NCI-H187 (cell line): ENCODE data around the gene NPTXR.
A peak's percentile ranks its signal among the peaks of the same experiment; 100 is the strongest.

ENCODE experiments used
- DNase-seq, 2 experiments: peaks; one replicate each; lab custom pipeline; 2025; lab: John Stamatoyannopoulos, UW

NPTXR gene

DNA sequence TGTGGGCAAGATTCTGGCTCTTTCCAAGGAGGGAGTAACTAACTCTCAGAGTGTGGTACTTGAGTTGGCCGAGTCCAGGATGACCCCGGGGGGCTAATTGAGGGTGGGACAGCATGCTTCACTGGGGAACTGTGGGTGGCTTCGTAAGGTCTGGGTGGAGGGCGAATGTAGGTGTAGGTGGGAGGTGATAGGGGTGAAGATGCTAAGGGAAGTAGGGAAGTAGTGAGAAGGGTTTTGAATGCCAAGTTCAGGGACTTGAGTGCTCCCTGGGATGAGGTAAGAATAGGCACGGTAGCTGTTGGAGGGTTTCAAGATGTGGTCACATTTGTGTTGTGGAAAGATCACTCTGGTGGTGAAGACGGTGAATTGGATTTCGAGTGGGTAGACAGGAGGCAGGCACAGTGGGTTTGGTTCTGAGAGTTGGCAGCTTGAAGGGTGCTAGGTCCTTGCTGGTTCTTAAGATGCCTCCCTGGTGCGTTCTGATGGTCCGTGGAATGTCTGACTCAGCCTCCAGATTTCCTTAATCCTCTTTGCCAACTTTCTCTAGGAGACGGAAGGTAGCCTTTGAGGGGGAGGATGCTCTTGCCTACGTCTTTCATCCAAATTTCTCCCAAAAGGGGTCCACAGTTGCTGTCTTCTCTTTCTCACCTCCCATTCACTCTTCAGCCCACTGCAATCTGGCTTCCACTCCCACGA is 47.4 kb downstream of the NPTXR start:
- no peak for DNase-seq

DNA sequence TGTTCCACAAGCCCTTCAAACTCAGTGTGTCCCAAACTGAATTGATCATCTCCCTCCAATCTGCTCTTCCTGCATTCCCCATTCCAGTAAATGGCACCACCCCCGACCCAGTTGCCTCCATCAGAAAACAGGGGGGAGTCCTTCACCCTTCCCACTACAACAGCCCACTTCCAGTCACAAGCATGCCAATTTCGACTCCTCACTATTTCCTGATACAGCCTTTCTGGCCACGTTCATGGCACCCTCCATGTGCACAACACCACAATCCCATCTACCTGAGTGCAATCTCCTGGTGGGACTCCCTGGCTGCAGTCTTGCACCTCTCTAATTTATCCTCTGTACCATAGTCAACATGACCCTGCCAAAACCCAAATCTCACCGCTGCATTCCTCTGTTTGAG is 48.3 kb downstream of the NPTXR start:
- DNase-seq, result no peak

DNA sequence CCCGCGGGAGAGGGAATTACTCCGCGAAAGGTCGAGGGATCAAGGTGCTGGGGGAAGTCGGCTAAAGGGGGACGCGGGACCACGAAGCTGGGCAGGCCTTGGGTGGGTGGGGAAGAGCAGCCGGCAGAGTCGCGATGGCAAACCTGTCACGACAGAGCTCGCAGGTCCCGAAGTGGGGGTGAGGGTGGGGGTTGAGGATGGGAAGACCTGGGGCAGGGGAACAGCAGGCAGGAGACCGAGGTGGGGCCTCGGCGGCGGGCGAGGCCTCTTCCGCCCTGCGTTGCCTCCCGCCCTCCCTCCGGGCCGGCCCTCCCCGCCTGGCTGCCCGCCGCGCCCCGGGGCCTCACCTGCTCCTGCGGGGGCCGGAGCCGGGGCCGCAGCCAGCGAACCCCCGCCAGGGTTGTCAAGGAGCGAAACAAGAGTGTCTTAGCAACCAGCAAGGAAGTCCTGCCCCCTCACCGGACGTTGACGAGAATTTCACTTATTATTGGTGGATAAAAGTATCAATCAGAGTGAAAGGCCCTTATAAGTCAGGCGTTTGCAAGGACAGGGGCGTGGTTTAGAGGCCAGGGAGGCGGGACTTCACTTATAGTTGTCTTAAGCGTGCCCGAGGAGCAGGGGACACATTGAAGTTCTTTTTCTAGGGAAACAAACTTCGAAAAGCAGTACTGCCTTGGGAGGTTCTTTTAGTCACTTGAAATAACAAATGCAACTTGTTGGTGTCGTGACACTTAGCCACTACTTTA is 49.9 kb downstream of the NPTXR start, which contains the start of gene DNAL4:
Gene DNAL4 (minus strand): TSS at position 423 of the 746 bp plus-strand sequence. CDS start 11,412 bp downstream, outside the sequence.
- DNase-seq, result peak; percentile 81 to 89

GRCh38 chr22:38793317-38793716 is 50.5 kb downstream of the NPTXR start:
- DNase-seq, result no peak

DNA sequence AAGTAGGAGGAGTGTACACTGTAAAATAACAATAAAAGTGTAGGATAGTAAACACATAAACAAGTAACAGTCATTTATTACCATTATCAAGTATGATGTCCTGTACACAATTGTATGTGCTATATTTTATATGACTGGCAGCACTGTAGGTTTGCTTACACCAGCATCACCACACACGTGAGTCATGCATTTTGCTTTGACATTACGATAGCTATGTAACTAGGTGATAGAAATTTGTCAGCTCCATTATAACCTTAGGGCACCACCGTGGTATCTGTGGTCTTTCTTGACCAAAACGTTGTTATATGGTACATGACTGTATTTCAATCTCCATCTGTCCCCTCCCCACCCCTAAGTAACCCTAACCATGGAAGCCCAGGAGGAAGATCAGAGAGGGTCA is 51.0 kb downstream of the NPTXR start:
- no peak for DNase-seq

- DNase-seq, result no peak
Measured at GRCh38 chr22:38789606-38790005, 54.2 kb downstream of the NPTXR start.

DNA sequence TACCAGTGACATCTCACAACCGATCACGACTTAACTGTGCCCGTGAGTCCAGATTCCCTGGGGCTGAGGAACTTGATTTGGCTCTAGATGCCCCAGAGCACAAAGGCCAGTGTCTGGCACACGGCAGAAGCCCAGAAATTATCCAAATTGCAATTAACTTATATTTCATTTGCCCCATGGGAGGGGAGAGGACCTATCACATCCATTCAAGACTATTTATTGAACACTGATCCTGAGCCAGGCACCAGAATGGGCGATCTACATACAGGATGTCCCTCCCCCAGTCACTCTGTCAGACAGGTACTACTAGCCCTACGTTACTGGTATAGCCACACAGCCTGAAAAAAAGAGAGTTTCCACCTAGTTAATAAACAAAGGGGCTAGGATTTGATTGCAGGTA is 55.0 kb downstream of the NPTXR start:
- no peak for DNase-seq

DNA sequence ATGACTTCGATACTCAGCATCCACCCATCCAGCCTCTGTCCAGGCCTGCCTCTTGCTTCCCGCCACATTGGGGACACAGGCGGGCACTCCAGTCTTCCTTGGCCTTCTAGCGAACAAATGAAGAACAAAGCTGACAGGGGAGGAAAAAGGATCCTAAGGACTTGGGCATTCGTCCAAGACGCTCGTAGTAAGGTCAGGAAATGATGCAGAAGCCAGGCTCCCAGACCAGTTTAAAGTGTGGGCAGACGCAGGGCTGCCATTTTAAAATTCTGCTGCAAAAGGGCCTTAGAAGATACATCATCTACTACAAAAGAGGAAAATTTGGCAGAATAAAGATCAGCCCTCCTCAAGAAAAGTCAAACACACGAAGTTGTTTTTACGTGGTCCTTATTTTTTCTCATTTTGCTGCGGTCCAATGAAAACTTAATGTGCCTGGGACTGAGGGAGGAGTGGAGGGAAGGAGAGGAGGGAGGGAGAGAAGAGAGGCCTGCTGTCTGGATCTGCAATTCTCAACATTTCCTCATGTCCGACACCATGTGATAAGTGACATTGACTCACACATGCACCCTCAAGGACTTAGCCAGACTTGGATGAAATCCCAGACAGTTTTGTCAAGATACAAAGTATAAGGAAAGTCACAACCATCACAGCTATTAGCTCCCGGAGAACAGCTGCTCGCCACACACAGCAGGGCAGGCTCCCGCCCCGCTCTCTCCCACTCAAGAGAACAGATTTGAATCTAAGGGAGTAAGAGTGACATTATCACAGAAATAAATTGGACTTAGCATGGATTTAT is 55.6 kb downstream of the NPTXR start:
- no peak for DNase-seq

- no peak for DNase-seq
Measured at GRCh38 chr22:38786631-38787030, 57.2 kb downstream of the NPTXR start.

DNA sequence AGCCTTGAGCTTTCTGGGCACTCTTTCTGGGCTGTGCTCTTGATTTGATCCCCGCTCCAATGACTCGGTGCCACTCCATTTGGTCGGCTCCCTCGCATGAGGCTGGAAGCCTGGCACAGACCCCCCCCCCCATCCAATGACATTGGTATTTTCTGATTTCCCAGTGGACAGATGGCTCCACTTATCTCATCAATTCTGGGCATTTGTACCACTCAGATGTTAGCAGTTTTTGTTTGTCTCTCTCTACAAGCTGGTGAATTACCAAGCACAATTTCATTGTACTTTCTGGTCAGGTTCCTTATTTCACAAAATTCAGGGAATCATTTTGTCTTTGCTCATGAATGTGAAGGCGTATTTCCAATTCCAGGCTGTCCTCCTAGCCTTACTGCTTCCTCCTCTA is 59.0 kb downstream of the NPTXR start:
- DNase-seq, result no peak

GRCh38 chr22:38784035-38784434 is 59.8 kb downstream of the NPTXR start:
- DNase-seq, result no peak

DNA sequence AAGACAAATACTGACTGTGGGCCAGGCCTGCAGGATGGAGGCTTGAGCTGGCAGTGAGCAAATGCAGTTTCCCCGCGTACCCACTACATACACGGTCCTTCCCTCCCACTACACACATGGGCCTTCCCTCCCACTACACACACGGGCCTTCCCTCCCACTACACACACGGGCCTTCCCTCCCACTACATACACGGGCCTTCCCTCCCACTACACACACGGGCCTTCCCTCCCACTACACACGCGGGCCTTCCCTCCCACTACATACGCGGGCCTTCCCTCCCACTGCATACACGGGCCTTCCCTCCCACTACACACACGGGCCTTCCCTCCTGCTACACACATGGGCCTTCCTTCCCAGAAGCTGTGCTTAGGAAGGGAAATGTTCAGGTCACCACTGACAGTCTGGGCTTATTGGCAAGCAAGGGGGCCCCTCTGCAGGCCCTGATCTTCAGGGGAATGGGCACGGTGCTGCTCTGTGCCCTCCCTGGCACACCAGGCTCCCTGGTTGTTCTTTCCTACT is 60.7 kb downstream of the NPTXR start:
- DNase-seq, result no peak

- no peak for DNase-seq
Measured at GRCh38 chr22:38782402-38783094, 61.3 kb downstream of the NPTXR start.

GRCh38 chr22:38781033-38781432 is 62.8 kb downstream of the NPTXR start:
- DNase-seq, result no peak

GRCh38 chr22:38777087-38777671 is 66.6 kb downstream of the NPTXR start:
- DNase-seq, result no peak

- no peak for DNase-seq
Measured at GRCh38 chr22:38776086-38776485, 67.7 kb downstream of the NPTXR start.

DNA sequence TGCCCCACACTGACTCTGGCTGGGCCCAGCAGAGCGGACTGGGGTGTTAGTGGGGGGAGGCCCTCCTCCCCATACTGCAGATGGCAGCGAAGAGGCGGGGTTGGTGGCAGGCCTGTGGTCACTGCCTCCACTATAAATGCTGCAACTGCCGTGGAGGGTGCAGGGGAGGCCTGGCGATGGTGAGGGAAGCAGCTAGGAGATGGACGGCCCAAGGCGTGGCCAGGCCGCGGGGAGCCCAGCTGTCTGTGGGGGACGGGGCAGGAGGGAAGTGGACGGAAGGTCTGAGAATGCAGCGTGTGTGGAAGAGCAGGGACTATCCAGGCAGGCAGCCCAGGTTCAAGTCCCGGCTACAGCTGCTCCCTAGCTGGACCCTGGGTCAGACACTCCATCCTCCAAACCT is 68.2 kb downstream of the NPTXR start:
- DNase-seq, result no peak

DNA sequence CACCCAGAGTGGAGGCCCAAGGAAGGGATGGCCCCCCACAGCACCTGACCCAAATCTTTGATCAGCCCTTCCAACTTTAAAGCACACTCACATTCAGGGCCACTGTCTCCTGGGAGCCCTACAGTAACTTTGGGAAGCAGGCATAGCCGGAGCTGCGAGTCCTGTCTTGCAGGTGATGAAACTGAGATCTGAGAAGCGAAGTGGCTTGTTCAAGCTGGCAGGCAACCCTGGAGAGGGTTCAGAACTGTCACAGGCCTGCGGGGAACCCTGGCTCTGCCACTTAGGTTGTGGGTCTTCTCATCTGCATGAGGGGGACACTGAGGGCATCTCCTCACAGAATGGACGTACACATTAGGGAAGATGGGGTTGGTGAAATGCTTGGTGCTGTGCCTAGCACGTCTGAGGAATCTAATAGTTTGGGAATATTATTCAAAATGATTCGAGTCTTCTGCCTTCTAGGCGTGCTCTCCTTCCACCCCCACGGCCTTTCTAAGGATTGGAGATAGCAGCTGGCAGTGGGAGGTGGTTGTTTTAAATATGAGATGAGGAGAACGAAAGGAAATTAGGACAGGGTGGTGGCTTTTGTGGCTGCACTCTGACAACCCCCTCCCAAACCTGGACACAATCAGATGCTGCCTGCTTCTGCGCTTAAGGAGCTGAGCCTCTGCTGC is 69.2 kb downstream of the NPTXR start:
- no peak for DNase-seq

GRCh38 chr22:38773363-38773946 is 70.4 kb downstream of the NPTXR start:
- no peak for DNase-seq

DNA sequence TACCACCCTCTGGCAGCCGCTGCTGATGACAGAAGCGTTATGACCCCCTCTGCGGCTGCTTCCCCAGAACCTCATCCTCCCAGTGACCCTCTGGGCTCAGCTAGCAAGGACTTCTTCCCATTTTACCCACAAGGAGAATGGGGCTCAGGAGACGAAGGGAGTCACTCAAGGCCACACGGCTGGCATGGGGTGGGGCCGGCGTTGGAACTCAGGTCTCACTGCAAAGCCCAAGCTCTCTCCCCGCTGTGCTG is 71.3 kb downstream of the NPTXR start:
- no peak for DNase-seq
